ENCODE measurements around the gene DGKQ. TPM values are rescaled to one million over a fixed set of nuclear protein-coding genes. Genes with fewer than 3 reads are reported as not detected.

Gene DGKQ
- total and polyA plus RNA-seq, 2 experiments from 2014 or later, result 4.0 to 22.4 TPM

DNA sequence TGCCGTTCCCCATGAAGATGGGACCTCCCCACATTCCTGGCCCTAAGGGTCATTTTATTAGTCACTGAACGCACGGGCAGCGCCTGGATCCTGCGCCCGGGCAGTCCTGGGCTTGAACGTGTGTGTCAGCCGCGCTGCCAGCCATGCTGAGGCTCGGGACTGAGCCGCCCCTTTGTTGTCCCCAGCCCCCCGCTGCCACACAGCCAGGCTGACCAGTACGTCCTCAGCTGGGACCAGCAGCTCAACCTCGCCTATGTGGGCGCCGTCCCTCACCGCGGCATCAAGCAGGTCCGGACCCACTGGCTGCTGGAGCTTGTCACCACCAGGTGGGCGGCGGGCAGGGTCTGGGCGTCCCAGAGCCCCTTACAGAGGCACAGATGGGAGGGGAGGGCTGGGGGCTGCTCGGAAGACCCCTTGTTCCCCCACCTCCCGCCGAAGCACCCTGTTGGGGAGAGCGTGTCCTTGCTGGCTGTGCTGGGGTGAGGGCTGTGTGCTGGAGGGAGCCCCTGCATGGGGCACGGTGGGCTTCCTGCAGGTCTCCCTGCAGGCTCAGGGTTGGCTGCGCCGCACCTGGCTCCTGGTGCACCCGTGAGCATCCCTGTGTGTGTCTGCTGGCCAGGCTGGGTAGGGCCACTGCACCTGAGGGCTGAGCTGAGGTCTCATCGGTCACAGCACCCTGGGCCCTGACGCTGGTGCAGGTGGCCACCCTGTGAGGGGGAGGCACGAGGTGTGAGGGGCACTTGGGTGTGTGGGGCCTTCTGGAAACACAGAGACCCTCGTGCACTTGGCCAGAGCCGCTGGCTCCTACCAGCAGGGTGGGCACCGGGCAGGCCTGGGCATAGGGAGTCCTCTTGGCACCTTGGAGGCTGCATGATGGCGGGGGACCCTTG is 14.5 kb upstream of the DGKQ start:
- Histone ChIP-seq H3K79me2 (replicated peaks; ENCODE audit: insufficient read depth) (no peaks in the 10 kb centered on the region), H3K27me3 (ENCODE audit: insufficient read depth) (peaks cover 17% of the 10 kb centered on the region), H3K36me3 (ENCODE audit: insufficient read depth) (no peaks in the 10 kb centered on the region), H3K4me3 (peak overlapping the region; percentile 70), H2AFZ (peak overlapping the region; percentile 28; the same call in 1 of the 2 replicates), H3K4me2 (peak overlapping the region; percentile 94), H3K4me1 (ENCODE audit: insufficient read depth) (peaks cover 16% of the 10 kb centered on the region), H3K27ac (ENCODE audit: low read depth) (no peak overlapping the region), H4K20me1 (replicated peaks; ENCODE audit: insufficient read depth) (no peaks in the 10 kb centered on the region), H3F3A (replicated peaks; ENCODE audit: low read depth) (peaks cover 9% of the 10 kb centered on the region; the same call in 1 of the 2 replicates), H3K9me2 (ENCODE audit: insufficient read depth) (no peaks in the 10 kb centered on the region)
- Mint-ChIP-seq H3K9me3 (no peaks in the 10 kb centered on the region), H3K27me3 (ENCODE audit: insufficient read depth, low read depth, poor library complexity) (peaks cover 29% of the 10 kb centered on the region), H3K4me3 (peak overlapping the region; percentile 68), H3K36me3 (ENCODE audit: low read depth) (no peaks in the 10 kb centered on the region), H3K27ac (no peak overlapping the region), H3K4me1 (peaks cover 2% of the 10 kb centered on the region; the same call in 1 of the 3 replicates)
- no peak for DNase-seq (ENCODE audit: low spot score)
- no peak for TF ChIP-seq EZH2 (IDR thresholded peaks at IDR 0.05; ENCODE audit: low read depth, unreplicated experiment)
- no peak for TF ChIP-seq CREB1 (CRISPR knock-in tag; IDR thresholded peaks at IDR 0.05; ENCODE audit: low read depth)
- no peak for TF ChIP-seq ZNF114 (CRISPR knock-in tag; IDR thresholded peaks at IDR 0.05)
- peak; percentile 1; the same call in 1 of the 3 replicates for ATAC-seq

DNA sequence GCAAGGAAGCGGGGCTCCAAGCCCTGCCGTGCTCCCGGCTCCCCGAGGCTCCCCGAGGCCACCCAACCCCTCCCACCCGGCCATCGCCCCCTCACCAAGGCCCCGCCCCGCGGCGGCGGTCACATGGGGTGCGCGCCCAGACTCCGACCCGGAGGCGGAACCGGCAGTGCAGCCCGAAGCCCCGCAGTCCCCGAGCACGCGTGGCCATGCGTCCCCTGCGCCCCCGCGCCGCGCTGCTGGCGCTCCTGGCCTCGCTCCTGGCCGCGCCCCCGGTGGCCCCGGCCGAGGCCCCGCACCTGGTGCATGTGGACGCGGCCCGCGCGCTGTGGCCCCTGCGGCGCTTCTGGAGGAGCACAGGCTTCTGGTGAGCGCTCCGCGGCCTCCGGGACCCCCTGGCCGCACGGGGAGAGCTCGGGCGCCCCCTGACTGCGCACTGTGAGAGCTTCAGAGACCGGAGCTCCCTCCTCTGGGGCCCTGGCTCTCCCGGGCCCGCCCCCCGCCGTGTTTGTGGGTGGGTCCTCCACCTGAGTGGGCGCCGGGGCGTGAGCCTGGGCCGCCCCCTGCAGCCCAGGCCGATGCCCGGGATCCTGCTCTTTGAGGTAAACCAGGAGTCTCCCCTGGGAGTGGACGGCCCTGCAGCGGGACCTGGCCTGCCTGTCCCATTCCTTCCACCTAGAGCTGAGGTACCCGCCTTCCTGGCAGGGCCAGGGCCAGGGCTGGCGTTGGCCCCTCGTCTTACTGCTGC is 13.7 kb upstream of the DGKQ start, which contains the start of gene IDUA:
TSS of gene IDUA (plus strand) at position 166 of the 745 bp plus-strand sequence. CDS start at position 207, 41 bp downstream.
- peaks cover 9% of the 10 kb centered on the region; the same call in 1 of the 2 replicates for H3F3A ChIP-seq (replicated peaks; ENCODE audit: low read depth)
- Mint-ChIP-seq H3K27ac (no peak within 1 kb of the TSS), H3K27me3 (ENCODE audit: insufficient read depth, low read depth, poor library complexity) (peaks cover 31% of the 10 kb centered on the region), H3K4me3 (peak within 1 kb of the TSS; percentile 85), H3K36me3 (ENCODE audit: low read depth) (no peaks in the 10 kb centered on the region), H3K4me1 (peaks cover 2% of the 10 kb centered on the region; the same call in 1 of the 3 replicates), H3K9me3 (no peaks in the 10 kb centered on the region)
- no peaks in the 10 kb centered on the region for H4K20me1 ChIP-seq (replicated peaks; ENCODE audit: insufficient read depth)
- DNase-seq (ENCODE audit: low spot score) (peak; percentile 79), ATAC-seq (peak; percentile 67)
- no peak within 1 kb of the TSS for H3K27ac ChIP-seq (ENCODE audit: low read depth)
- H3K27me3 ChIP-seq (ENCODE audit: insufficient read depth), result peaks cover 17% of the 10 kb centered on the region
- H3K36me3 ChIP-seq (ENCODE audit: insufficient read depth), result no peaks in the 10 kb centered on the region
- peaks cover 16% of the 10 kb centered on the region for H3K4me1 ChIP-seq (ENCODE audit: insufficient read depth)
- peak within 1 kb of the TSS; percentile 70 for H3K4me3 ChIP-seq
- peak within 1 kb of the TSS; percentile 94 for H3K4me2 ChIP-seq
- H3K79me2 ChIP-seq (replicated peaks; ENCODE audit: insufficient read depth), result no peaks in the 10 kb centered on the region
- TF ChIP-seq STAT1 (IDR thresholded peaks at IDR 0.05; ENCODE audit: unreplicated experiment), result no peak
- TF ChIP-seq POLR2AphosphoS5 (IDR thresholded peaks at IDR 0.05; ENCODE audit: low read depth), result peak; percentile 58; the same call in 1 of the 2 replicates
- TF ChIP-seq, protein P1, sequence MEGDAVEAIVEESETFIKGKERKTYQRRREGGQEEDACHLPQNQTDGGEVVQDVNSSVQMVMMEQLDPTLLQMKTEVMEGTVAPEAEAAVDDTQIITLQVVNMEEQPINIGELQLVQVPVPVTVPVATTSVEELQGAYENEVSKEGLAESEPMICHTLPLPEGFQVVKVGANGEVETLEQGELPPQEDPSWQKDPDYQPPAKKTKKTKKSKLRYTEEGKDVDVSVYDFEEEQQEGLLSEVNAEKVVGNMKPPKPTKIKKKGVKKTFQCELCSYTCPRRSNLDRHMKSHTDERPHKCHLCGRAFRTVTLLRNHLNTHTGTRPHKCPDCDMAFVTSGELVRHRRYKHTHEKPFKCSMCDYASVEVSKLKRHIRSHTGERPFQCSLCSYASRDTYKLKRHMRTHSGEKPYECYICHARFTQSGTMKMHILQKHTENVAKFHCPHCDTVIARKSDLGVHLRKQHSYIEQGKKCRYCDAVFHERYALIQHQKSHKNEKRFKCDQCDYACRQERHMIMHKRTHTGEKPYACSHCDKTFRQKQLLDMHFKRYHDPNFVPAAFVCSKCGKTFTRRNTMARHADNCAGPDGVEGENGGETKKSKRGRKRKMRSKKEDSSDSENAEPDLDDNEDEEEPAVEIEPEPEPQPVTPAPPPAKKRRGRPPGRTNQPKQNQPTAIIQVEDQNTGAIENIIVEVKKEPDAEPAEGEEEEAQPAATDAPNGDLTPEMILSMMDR (conservative IDR thresholded peaks at IDR 0.05; ENCODE audit: low read depth in 2 of 2), result peak; percentile 30 to 60; a peak in 3 of 4 replicates
- no peaks in the 10 kb centered on the region for H3K9me2 ChIP-seq (ENCODE audit: insufficient read depth)
- H2AFZ ChIP-seq, result peak within 1 kb of the TSS; percentile 96

Measured in GM23338 (cell line).